Measurements from ENCODE around the gene ATXN7L3.

- TF ChIP-seq ESRRG (CRISPR knock-in tag; IDR thresholded peaks at IDR 0.05) (no peak), PATZ1 (CRISPR knock-in tag; IDR thresholded peaks at IDR 0.05; ENCODE audit: borderline replicate concordance) (no peak), ZNF565 (CRISPR knock-in tag; conservative IDR thresholded peaks at IDR 0.05; ENCODE audit: low read depth) (no peak), OSR1 (CRISPR knock-in tag; IDR thresholded peaks at IDR 0.05) (no peak)
These were observed 15.4 kb downstream of the ATXN7L3 start for GRCh38 chr17:44184212-44184810.
